Stimulated activated naive CD4-positive, alpha-beta T cell (primary cell): ENCODE data around the gene RANBP1.

Experiments
- DNase-seq, 6 experiments: peaks; one replicate each; lab custom pipeline; 2025; lab: John Stamatoyannopoulos, UW

The RANBP1 gene

GRCh38 chr22:20108757-20109230, 7.1 kb upstream of the RANBP1 start:
- no peak for DNase-seq

GRCh38 chr22:20109411-20110358, 6.2 kb upstream of the RANBP1 start:
- DNase-seq, result no peak

DNA sequence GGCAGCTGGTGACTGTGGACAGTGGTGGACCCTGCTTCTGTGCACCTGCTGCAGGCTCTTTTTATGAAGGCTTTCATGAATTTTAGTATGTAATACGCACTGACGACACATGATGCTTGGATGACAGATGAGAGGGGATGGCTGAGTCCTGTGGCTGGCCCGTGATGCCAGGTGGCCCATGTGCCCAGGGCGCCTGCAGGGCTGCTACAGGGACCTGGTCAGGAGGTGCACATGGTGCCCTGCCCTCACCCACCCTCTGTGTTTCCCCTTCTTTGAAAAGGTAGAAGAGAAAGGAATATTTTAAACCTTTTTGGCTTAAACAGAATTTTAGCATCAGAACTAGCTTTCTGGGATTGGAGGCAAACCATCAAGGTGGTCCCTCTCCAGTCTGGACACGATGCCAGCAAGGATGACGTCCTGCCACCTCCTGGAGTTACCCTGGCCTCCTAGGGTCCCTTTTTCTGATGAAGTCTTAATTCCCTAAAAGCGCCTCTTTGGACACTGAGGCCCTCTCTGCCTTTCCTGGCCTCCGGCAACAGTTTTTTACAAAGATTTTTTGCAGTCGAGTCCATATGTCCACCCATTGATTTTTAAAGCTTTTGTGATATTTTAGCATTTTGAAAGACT, 5.4 kb upstream of the RANBP1 start:
- DNase-seq, result no peak

- DNase-seq, result peak in 4 of 6 experiments; percentile 9 to 16 (median 12)
Observed at GRCh38 chr22:20111045-20111688, 4.7 kb upstream of the RANBP1 start.

DNA sequence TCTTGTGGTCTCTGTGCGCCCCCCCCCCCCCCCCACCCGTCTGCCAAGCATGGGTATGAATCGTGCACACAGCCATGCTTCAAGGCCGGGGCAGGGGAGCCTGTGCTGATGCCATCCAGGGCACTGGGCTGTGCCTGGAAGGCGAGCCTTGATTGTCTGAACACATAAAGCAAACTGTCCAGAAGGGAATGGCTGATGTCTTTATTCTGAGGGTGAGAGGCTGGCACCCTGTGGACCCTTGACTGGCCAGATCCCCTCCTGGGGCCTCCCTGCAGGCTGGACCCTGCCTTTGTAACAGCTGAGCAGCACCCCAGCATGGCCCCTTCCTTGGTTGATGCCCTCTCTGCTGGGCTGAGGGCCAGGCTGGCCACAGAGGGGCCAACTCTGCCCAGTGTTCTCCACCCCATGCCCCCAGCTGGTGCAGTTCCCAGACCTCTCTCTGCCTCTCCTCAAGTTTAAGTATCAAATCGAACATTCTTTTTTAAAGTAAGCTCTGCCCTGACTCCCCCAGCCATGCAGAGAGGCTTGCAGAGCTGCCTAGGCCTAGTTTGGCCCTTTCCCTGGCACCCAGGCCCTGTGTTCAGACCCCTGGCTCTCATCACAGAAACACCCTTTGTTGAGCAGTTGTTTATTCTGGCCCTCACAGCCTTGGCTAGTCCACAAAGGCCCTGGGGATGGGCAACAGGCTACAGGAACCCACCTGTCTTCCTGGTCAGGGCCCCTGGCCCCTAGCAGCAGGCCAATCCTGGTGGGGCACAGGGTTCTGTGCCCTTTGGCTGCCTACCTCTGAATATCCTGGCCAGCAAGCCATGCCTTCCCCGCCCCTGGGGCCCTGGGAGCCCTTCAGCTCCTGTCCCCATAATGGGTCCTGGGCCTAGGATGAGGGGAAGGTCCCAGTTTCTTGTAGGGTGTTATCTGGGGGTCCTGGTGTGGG, 3.9 kb upstream of the RANBP1 start:
- no peak for DNase-seq

GRCh38 chr22:20112623-20113511, 3.0 kb upstream of the RANBP1 start:
- no peak for DNase-seq

GRCh38 chr22:20113551-20114310, 2.2 kb upstream of the RANBP1 start:
- DNase-seq, result no peak

GRCh38 chr22:20114506-20115475, 1.1 kb upstream of the RANBP1 start:
- DNase-seq, result no peak

DNA sequence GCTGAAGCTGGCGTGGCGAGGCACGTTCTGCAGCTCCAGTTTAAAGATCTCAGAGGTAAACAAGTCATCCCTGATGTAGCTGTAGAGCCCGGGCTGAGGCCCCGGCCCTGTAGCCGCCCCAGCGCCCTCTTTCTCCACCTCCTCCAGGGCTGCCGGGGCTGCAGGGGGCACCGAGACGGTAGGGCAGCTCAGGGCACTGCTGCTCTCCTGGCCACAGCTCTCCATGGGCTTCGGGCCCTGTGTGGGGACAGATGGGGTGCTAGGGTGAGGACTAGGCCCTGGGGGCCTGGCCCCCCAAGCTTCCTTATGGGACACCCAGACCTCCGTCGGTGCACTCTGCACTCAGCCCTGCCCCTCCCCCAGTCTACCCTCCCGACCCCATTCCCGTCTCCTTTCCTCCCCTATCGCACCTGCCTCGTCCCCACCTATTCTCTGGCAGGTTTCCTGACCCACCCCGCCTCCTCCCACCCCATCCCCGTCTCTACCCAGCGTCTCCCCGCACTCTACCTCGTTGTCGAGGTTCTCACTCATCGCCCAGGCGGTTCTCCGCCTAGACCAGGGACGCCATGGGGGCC, 559 bp downstream of the RANBP1 start:
- DNase-seq, result peak in 1 of 6 experiments; percentile 30

DNA sequence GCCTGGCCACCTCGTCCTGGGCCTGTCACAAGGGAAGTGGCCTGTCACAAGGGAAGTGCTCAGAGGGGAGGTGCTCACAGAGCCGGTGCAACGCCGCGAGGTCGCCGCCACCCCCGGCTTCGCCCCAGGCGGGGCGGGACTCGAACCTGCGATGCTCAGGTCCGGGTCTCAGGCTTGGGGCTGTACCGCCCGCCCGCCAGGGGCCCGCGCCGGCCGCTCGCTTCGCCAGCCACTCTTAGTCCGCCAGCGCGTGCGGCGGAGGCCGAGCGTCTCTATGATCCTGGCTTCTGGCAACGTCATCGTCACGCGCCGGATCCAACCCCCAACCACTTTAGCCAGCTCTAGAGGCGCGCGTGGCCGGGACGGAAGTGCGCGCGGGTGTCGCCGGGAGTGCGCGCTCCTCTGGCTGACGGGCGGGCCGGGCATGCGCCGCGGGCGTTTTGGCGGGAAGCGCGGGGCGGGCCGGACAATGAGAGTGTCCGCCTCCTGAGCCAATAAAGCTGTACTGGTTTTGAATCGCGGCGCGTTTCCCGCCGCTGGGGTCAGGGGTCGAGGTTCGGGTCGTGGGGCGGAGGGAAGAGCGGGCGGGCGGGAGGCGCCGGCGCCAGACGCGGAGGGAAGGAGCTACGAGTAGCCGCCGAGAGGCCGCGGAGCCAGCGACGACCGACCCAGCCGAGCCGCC, 1.2 kb downstream of the RANBP1 start, which contains the start of gene TRMT2A:
TSS of gene TRMT2A (minus strand) at position 276 of the 682 bp plus-strand sequence. CDS start 320 bp downstream, outside the sequence.
- DNase-seq, result peak; percentile 92 to 97 (median 94)

GRCh38 chr22:20117633-20118299, 1.9 kb downstream of the RANBP1 start:
- peak; percentile 25 to 59 (median 45) for DNase-seq

GRCh38 chr22:20118300-20119020, 2.6 kb downstream of the RANBP1 start:
- DNase-seq, result no peak

- DNase-seq, result no peak
Observed at GRCh38 chr22:20121856-20122415, 6.0 kb downstream of the RANBP1 start.

DNA sequence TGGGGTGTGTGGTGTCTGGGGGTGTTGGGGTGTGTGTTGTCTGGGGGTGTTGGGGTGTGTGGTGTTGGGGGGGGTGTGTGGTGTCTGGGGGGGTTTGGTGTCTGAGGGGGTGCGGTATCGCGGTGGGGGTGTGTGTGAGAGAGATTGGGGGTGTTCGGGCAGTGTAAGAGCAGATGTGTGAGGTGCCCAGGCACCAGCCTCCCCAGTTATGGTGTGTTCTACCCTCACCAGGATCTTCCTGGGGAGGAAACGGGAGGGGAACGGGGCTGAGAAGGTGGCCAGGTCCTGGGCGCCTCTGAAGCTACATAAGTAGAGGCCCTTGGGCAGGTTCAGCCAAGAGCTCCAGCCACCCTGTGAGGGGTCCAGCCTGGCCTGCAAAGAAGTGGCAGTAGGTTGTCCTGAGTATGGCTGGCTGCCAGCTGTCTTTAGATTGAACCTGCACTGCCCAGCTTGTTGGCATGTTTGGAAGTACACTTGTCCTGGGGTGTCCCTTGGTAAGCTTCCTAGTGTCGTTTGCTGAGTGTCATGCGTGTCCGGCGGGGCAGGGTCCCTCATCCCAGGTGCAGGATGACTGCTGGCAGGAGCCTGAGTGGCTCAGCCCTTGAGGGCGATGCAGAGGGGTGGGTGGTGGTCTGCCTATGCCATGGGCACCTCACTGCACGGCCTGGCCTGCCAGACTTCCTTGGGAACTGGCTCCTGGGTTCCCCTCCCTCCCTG, 7.6 kb downstream of the RANBP1 start:
- DNase-seq, result no peak
